GM18508 (cell line): ENCODE measurements around the gene TBC1D17.
A peak's percentile ranks its signal among the peaks of the same experiment; 100 is the strongest.

Experiments used
- ATAC-seq: cut with Tn5 transposase; IDR thresholded peaks from one replicate; pipeline ENCODE4 v1.9.1; 2021; ENCODE audit warnings: moderate number of reproducible peaks; ENCODE audit not compliant: insufficient read depth, unreplicated experiment

TBC1D17 gene

DNA sequence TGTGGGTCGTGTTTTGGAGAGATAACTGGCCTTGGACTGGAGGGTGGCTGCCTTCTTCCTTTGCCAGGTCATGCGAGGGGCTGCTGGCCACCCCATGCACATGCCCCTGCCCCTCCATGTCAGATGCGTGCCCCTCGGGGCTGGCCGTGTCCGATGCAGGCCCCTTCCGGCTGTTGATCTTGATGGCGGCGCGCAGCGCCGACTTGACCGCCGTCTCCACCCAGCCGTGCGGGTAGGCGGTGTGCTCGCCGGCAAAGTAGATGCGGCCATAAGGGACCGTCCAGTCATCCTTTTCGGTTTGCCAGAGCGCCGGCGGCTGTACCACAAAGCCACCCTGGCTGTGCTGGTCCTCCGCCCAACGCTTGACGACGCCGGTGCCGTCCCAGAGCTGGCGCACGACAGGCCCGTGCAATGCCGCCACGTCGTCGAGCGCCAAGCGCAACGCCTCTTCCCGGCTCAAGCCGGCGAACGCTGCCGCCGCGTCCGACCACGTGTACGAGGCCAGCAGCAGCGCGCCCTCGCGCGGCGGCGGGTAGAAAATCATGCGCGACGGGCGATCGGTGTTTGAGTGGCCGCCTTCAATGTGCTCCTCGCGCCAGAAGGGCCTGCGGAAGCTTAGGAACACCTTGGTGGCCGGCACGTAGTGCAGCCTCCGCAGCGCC lies 12.3 kb downstream of the TBC1D17 start:
- ATAC-seq: no peak

DNA sequence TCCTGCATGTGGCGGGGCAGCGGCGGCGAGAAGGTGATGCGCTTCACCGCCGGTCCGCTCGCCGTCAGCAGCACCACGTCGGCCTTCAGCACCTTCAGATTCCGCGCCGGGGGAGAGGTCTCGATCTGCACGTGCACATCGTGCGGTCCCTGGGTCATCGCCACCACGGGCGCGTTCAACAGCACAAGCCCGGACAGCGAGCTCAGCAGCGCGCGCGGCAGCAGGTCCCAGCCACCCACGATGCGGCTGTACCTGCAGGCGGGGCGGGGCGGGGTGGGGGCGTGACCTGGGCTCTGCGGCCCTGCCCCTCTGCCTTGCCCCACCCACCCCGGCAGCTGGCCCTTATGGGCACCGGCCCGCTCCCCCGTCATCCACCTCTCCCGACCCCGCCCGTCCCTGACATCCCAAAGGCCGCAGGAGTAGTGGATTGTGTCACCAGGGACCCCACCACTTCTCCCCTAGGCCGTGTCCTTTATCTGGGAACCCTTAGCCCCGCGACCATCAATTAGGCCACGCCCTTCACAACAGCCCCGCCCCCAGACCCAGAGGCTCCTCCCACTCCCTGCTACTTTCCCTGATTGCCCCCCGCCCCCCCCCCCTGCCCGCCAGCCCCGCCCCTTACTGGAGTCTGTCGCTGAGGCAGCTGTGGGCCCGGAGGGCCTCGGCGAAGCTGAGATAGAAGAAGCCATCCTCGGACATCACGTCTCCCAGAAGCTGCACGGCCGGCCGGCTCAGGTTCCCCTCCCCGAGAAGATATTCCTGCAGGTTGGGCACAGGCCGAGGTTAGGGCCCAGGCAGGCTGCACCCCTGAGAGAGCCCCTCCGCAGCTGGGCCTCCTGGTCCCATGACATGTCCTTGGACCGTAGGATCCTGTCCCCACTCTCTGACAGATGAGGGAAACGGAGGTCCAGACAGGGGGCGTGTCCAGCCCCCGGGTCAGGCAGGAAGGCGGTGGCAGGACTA lies 13.1 kb downstream of the TBC1D17 start:
- no peak for ATAC-seq

DNA sequence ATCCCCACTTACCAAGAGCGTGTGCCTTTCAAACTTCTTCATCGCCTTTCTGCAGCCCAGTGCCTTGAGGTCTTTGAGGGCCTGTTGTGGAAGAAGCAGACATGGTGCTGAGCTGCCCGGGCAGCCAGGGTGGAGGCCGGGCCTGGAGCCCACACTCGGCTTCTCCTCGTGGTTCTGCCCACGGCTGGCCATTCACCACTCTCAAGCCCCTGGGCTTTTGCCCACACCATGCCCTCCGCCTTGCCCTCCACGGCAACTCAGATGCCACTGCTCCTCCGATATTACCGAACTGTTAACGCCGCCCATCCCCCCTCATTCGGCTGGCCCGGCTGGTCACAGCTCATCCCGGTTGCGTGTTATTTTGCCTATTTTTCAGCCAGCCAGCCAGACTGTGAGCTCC lies 13.9 kb downstream of the TBC1D17 start:
- no peak for ATAC-seq

DNA sequence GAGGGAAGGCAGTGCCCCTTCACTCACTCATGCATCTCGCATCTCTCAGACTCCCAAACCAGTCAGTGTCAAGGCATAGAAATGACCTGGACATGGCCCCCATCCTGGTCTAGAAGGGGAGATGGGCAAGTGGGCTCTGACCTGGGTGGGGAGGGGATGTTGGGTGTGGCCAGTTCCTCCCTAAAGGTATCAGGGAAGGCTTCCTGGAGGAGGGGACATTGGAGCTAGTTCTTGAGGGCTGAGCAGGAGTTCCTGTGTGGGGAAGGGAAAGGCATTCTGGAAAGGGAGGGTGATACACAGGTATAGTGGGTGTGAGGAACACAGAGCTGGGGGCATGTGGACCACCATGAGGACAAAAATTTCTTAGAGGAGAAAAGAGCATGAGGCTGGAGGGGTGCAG lies 15.2 kb downstream of the TBC1D17 start:
- no peak for ATAC-seq

- no peak for ATAC-seq
These were observed 16.6 kb downstream of the TBC1D17 start for GRCh38 chr19:49894011-49894664.

DNA sequence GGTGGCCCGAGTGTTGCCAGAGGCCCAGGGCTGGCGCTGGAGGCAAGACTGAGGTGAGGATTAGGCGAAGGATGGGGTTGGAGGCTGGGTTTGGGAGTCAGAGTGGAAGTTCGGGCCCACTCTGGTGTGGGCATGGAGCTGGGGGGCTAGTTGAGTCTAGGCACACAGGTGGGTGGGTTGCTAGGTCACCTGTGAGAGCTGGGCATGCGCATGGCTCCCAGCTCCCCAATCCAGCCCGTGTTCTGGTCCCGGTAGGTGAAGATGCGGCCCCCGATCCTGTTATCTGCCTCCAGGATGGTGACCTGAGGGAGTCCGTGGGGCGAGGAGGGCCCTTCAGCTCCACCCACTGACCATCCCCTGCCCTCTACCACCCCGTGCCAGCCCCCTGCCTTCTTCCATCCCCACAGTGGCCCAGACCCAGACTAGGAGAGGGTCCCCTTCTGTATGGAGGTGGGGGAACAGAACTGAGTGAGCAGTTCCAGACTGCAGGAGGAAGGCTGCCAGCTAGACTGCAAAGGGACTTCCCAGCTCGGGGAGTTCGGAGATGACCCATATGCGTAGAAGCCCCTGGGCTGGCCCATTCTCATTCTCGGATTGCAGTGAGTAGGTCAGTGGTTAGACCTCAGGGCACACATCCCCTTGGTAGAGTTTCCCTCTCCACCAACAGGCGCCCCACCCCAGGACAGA lies 17.5 kb downstream of the TBC1D17 start:
- ATAC-seq: no peak

DNA sequence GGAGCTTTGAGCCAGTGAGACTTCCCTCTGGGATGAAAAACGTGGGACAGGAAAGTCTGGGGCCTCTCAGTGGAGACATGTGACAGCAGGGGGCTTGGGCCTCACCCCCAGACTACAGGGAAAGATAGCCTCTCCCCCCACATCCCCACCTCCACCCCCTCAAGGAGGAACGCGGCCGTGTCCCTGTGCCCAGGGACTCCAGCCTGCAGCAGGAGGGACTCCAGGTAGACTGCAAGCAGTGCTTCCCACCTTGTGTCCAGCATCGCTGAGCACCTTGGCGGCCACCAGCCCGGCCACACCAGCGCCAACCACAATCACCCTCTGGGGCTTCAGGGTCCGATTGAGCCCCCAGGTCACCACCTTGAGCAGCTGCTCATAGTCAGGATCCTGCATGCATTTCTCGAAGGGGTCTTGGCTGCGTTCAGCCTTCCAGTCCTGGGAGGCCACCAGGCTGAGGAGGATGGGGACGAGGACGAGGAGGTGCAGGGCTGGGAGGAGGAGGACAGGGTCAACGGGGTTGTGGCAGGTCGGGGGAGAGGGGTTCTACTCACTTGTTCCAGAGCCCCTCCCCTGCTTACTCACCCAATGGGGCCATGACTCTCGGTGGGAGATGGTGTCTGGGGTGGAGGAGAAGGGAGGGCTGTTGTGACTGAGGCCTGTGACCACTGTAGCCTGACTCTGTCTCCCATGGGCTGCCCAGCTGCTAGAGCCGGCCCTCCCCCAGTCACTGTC lies 18.2 kb downstream of the TBC1D17 start:
- no peak for ATAC-seq

GRCh38 chr19:49896863-49897621 lies 19.5 kb downstream of the TBC1D17 start, which contains the start of gene IL4I1:
Gene IL4I1 (minus strand): TSS chr19:49896887. CDS start chr19:49896160, 727 bp downstream.
- peak; percentile 33 for ATAC-seq

DNA sequence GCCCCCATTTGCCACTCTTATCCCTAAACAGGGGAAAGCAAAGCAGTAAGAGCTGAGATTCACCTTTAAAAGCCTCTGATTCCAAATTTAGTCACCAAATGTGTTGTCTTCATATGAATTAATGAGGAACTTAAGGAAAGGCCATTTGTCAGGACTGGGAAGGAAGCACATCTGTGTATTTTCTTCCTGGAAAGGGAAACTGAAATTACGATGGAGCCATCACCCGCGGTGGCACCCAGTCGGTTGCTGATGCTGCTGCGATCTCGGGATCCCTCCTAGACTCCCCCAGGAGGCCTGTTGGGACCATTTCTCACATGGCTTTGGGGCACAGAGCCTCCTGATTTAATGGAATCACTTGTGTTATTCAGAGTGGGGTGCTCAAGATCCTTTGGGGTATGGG lies 26.6 kb downstream of the TBC1D17 start:
- ATAC-seq: no peak

DNA sequence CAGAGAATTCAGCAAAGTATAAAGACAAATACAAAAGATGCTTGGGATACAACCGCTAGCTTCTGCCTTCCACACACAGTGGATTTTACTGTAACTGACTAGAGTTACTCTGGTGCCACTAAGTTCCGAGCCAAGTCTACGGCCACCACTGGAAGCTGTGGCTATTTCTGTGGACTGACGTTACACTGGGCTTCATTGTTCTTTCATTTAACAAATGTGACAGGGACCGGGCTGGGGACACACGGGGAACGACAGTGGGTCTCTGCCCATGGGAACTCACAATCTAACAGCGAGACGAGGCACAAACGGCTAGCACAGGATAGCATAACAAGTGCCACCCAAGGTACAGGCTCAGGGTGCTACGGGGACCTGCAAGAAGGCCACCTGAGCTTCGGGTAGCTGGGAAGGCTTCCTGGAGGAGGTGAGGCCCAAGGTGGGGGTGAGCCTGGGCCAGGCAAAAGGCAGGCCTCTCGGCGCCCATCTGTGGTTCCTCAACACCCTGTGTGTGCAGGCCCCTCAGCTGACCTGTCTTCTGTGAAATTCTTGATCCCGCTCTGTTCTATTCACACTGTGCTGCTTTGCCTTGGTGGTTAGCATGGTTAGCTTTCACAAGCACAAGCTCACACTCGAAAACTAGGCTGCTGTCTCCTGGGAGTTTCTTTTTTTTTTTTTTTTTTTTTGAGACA lies 29.5 kb downstream of the TBC1D17 start:
- ATAC-seq: no peak

DNA sequence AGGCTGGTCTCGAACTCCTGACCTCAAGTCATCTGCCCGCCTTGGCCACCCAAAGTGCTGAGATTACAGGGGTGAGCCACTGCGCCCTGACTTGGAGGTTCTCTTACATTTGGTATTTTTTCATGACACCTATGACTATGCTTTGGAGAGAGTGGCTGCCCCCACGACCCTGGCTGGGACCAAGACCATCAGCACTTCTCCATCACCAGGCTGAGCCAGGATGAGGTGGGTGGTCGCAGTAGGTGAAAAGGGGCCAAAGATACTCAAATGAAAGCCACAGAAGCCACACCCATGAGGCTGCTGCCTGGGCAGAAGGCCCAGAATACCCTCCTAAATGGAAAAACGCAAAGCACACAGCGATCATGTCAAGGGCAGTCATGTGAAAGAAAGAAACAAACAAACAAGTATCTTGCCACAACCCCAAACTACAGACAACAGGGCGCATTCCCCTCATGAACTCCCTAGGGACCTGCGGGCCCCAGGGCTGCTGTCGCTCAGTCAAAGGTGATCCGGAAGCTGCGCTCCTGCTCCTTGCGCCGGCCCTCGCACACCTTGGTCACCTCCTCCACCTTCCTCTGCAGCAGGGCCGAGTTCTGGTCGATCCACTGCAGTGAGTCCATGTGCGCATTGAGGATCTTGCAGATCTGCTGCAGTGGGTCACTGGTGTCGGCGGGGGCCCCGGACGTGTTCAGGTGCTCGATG lies 30.4 kb downstream of the TBC1D17 start:
- ATAC-seq: no peak

GRCh38 chr19:49908480-49909420 lies 31.2 kb downstream of the TBC1D17 start:
- ATAC-seq: no peak

- no peak for ATAC-seq
These were observed 32.7 kb downstream of the TBC1D17 start for GRCh38 chr19:49910179-49910578.

GRCh38 chr19:49911381-49912145 lies 34.1 kb downstream of the TBC1D17 start:
- no peak for ATAC-seq

- no peak for ATAC-seq
These were observed 35.6 kb downstream of the TBC1D17 start for GRCh38 chr19:49912965-49913685.
